ENCODE measurements around the gene SPEG.

GRCh38 chr2:219499058-219499307 lies 64.3 kb downstream of the SPEG start:
- no peak for TF ChIP-seq CTCF (IDR thresholded peaks at IDR 0.05; ENCODE audit: low read depth, low read length)
- TF ChIP-seq EZH2phosphoT487 (IDR thresholded peaks at IDR 0.05; ENCODE audit: low read depth), result no peak

Measured in OCI-LY3 (cell line).